Mesenchymal stem cell (in vitro differentiated cells and primary cell): ENCODE measurements around the gene RAB4B.

Experiments
- DNase-seq: peaks from one replicate; pipeline ENCODE4 v3.0.0-alpha.2; 2013
- H2AFZ ChIP-seq: one replicate; pipeline ENCODE4 v1.6.1; 2013; ENCODE audit warnings: low read depth, mild to moderate bottlenecking, control low read depth, inconsistent platforms, low read length, moderate library complexity
- H2AK5ac ChIP-seq: 2 replicates; pipeline ENCODE4 v1.6.1; 2013; ENCODE audit warnings: low read length, moderate library complexity, mild to moderate bottlenecking, inconsistent platforms; ENCODE audit not compliant: severe bottlenecking
- H2BK120ac ChIP-seq: one replicate; pipeline ENCODE4 v1.6.1; 2013; ENCODE audit warnings: low read depth, mild to moderate bottlenecking, inconsistent platforms, low read length, moderate library complexity
- H2BK12ac ChIP-seq, 2 experiments: one replicate each; pipeline ENCODE4 v1.6.1; 2013; ENCODE audit warnings: inconsistent platforms in 2 of 2, low read length in 2 of 2, mild to moderate bottlenecking in 2 of 2, moderate library complexity in 2 of 2, control low read depth in 1 of 2
- H2BK15ac ChIP-seq: one replicate; pipeline ENCODE4 v1.6.1; 2013; ENCODE audit warnings: mild to moderate bottlenecking, low read depth, inconsistent platforms; ENCODE audit not compliant: poor library complexity, severe bottlenecking
- H2BK5ac ChIP-seq: 2 replicates; pipeline ENCODE4 v1.6.1; 2013; ENCODE audit warnings: low read depth, mild to moderate bottlenecking, low read length, control low read depth, inconsistent platforms; ENCODE audit not compliant: poor library complexity, severe bottlenecking
- H3K14ac ChIP-seq, 2 experiments: one replicate each; pipeline ENCODE4 v1.6.1; 2013; ENCODE audit warnings: inconsistent platforms in 2 of 2, low read length in 2 of 2, control low read depth in 1 of 2, mild to moderate bottlenecking in 1 of 2, moderate library complexity in 1 of 2
- H3K18ac ChIP-seq, 2 experiments: one replicate each; pipeline ENCODE4 v1.6.1; 2013; ENCODE audit warnings: inconsistent platforms in 2 of 2, low read length in 2 of 2, control low read depth in 1 of 2, low read depth in 1 of 2, mild to moderate bottlenecking in 1 of 2
- H3K23ac ChIP-seq, 2 experiments: one replicate each; pipeline ENCODE4 v1.6.1; 2013; ENCODE audit warnings: inconsistent platforms in 2 of 2, low read length in 2 of 2, mild to moderate bottlenecking in 2 of 2, moderate library complexity in 2 of 2, control low read depth in 1 of 2
- H3K27ac ChIP-seq: 2 replicates; pipeline ENCODE4 v1.5.1; 2013; ENCODE audit warnings: mild to moderate bottlenecking, moderate library complexity, low read length, control low read depth, inconsistent platforms; ENCODE audit not compliant: poor library complexity, severe bottlenecking
- H3K27me3 ChIP-seq, 2 experiments: 2 replicates each; pipeline versions ENCODE4 v1.6.1 to v1.7.0; 2013; ENCODE audit warnings: low read length in 2 of 2, mild to moderate bottlenecking in 2 of 2, moderate library complexity in 2 of 2, control low read depth in 1 of 2, inconsistent platforms in 1 of 2; ENCODE audit not compliant: control insufficient read depth in 1 of 2, insufficient read depth in 1 of 2
- H3K36me3 ChIP-seq, 2 experiments: 2 replicates each; pipeline versions ENCODE4 v1.6.1 to v1.7.0; 2013; ENCODE audit warnings: low read length in 2 of 2, control low read depth in 1 of 2, inconsistent platforms in 1 of 2, low read depth in 1 of 2, mild to moderate bottlenecking in 1 of 2; ENCODE audit not compliant: insufficient read depth in 2 of 2, control insufficient read depth in 1 of 2
- H3K4ac ChIP-seq, 2 experiments: one replicate each; pipeline ENCODE4 v1.6.1; 2013; ENCODE audit warnings: inconsistent platforms in 2 of 2, low read length in 2 of 2, mild to moderate bottlenecking in 2 of 2, moderate library complexity in 2 of 2, control low read depth in 1 of 2, low read depth in 1 of 2
- H3K4me1 ChIP-seq: 2 replicates; pipeline ENCODE4 v1.6.1; 2013; ENCODE audit warnings: low read depth, low read length, control low read depth; ENCODE audit not compliant: control insufficient read depth, insufficient read depth
- H3K4me2 ChIP-seq: 2 replicates; pipeline ENCODE4 v1.6.1; 2013; ENCODE audit warnings: low read length, mild to moderate bottlenecking, inconsistent platforms; ENCODE audit not compliant: poor library complexity, severe bottlenecking
- H3K4me3 ChIP-seq, 2 experiments: 2 replicates each; pipeline versions ENCODE4 v1.5.1 to v1.7.0; 2013; ENCODE audit warnings: low read length in 2 of 2, mild to moderate bottlenecking in 2 of 2, control low read depth in 1 of 2, low read depth in 1 of 2; ENCODE audit not compliant: insufficient read depth in 1 of 2
- H3K79me1 ChIP-seq: replicated peaks from 2 replicates; pipeline ENCODE4 v1.6.1; 2013; ENCODE audit warnings: mild to moderate bottlenecking, control low read depth, low read length, inconsistent platforms; ENCODE audit not compliant: poor library complexity, severe bottlenecking
- H3K9ac ChIP-seq: 2 replicates; pipeline ENCODE4 v1.7.0; 2013; ENCODE audit warnings: mild to moderate bottlenecking, low read length, moderate library complexity
- H3K9me3 ChIP-seq: 2 replicates; pipeline ENCODE4 v1.7.0; 2013; ENCODE audit warnings: mild to moderate bottlenecking, low read length; ENCODE audit not compliant: control insufficient read depth
- H4K8ac ChIP-seq: one replicate; pipeline ENCODE4 v1.6.1; 2013; ENCODE audit warnings: inconsistent platforms, mild to moderate bottlenecking, low read length, moderate library complexity
- H4K91ac ChIP-seq: one replicate; pipeline ENCODE4 v1.6.1; 2013; ENCODE audit warnings: mild to moderate bottlenecking, low read length, inconsistent platforms
- WGBS: methylation state at CpG from one replicate; pipeline ENCODE4 v1.1.7; 2013; ENCODE audit warnings: mixed read lengths; 5-methylcytosine and 5-hydroxymethylcytosine counted together

The RAB4B gene

GRCh38 chr19:40756502-40757110 lies 21.4 kb upstream of the RAB4B start:
- Histone ChIP-seq H3K14ac (peak overlapping the region in 1 of 2 experiments; percentile 77), H3K4me1 (peaks cover 27% of the 10 kb centered on the region), H2BK15ac (no peak overlapping the region), H2BK12ac (no peak overlapping the region), H4K8ac (no peak overlapping the region), H3K4me2 (no peak overlapping the region), H2AK5ac (peak overlapping the region; percentile 40), H3K4me3 (no peak overlapping the region), H3K79me1 (peaks cover 17% of the 10 kb centered on the region), H3K27ac (no peak overlapping the region), H3K18ac (no peak overlapping the region), H2BK5ac (no peak overlapping the region), H3K9me3 (no peaks in the 10 kb centered on the region), H3K9ac (no peak overlapping the region), H2BK120ac (no peak overlapping the region), H3K27me3 (no peaks in the 10 kb centered on the region), H2AFZ (no peak overlapping the region), H3K36me3 (peaks cover 56 to 62% of the 10 kb centered on the region in 2 experiments), H3K4ac (no peak overlapping the region), H3K23ac (peak overlapping the region in 1 of 2 experiments; percentile 57), H4K91ac (no peak overlapping the region)
- 99% methylated on average over 10 of the region's 11 CpGs for WGBS
- no peak for DNase-seq

- H3K14ac ChIP-seq, result no peak overlapping the region
- H4K91ac ChIP-seq, result no peak overlapping the region
- H3K4ac ChIP-seq, result no peak overlapping the region
- H2BK15ac ChIP-seq, result no peak overlapping the region
- no peak overlapping the region for H3K27ac ChIP-seq
- H3K4me1 ChIP-seq, result peaks cover 37% of the 10 kb centered on the region
- H3K4me2 ChIP-seq, result no peak overlapping the region
- no peak overlapping the region for H2AK5ac ChIP-seq
- H2BK12ac ChIP-seq, result no peak overlapping the region
- H3K4me3 ChIP-seq, result no peak overlapping the region
- H3K23ac ChIP-seq, result no peak overlapping the region
- DNase-seq, result no peak
- peaks cover 75 to 81% of the 10 kb centered on the region in 2 experiments for H3K36me3 ChIP-seq
- no peak overlapping the region for H3K18ac ChIP-seq
- no peak overlapping the region for H2BK120ac ChIP-seq
- no peak overlapping the region for H3K9ac ChIP-seq
- H4K8ac ChIP-seq, result no peak overlapping the region
- no peaks in the 10 kb centered on the region for H3K9me3 ChIP-seq
- H3K79me1 ChIP-seq, result peaks cover 26% of the 10 kb centered on the region
- no peaks in the 10 kb centered on the region for H3K27me3 ChIP-seq
- no peak overlapping the region for H2BK5ac ChIP-seq
- 100% methylated on average over 2 of the region's 3 CpGs for WGBS
- H2AFZ ChIP-seq, result no peak overlapping the region
These were observed 19.6 kb upstream of the RAB4B start for GRCh38 chr19:40758491-40758890.

GRCh38 chr19:40759352-40759751 lies 18.7 kb upstream of the RAB4B start:
- Histone ChIP-seq H3K36me3 (peaks cover 77 to 89% of the 10 kb centered on the region in 2 experiments), H3K79me1 (peaks cover 33% of the 10 kb centered on the region)
- WGBS, result 97% methylated on average over 11 of the region's 13 CpGs

GRCh38 chr19:40762754-40763470 lies 15.1 kb upstream of the RAB4B start:
- DNase-seq, result no peak
- H3K79me1 ChIP-seq, result peaks cover 36% of the 10 kb centered on the region
- peak overlapping the region; percentile 71 for H4K91ac ChIP-seq
- peaks cover 84% of the 10 kb centered on the region in 2 experiments for H3K36me3 ChIP-seq
- no peak overlapping the region for H2AFZ ChIP-seq
- no peak overlapping the region for H2BK12ac ChIP-seq
- H4K8ac ChIP-seq, result no peak overlapping the region
- peak overlapping the region; percentile 1 for H2AK5ac ChIP-seq
- peak overlapping the region; percentile 61 for H3K27ac ChIP-seq
- H2BK5ac ChIP-seq, result no peak overlapping the region
- peaks cover 19% of the 10 kb centered on the region for H3K4me1 ChIP-seq
- 96% methylated on average over 17 of the region's 17 CpGs for WGBS
- H3K18ac ChIP-seq, result no peak overlapping the region
- H3K4ac ChIP-seq, result no peak overlapping the region
- H2BK15ac ChIP-seq, result peak overlapping the region; percentile 65
- H3K9ac ChIP-seq, result no peak overlapping the region
- H3K14ac ChIP-seq, result no peak overlapping the region
- H3K23ac ChIP-seq, result no peak overlapping the region
- H3K4me3 ChIP-seq, result no peak overlapping the region
- no peak overlapping the region for H2BK120ac ChIP-seq
- H3K27me3 ChIP-seq, result no peaks in the 10 kb centered on the region
- no peaks in the 10 kb centered on the region for H3K9me3 ChIP-seq
- H3K4me2 ChIP-seq, result no peak overlapping the region

More at GRCh38 chr19:40759352-40759751, 18.7 kb upstream of the RAB4B start:
- DNase-seq, result no peak
- Histone ChIP-seq H2BK15ac (no peak overlapping the region), H3K9ac (no peak overlapping the region), H3K4me1 (peaks cover 36% of the 10 kb centered on the region), H2BK12ac (no peak overlapping the region), H3K14ac (no peak overlapping the region), H2AFZ (no peak overlapping the region), H4K8ac (no peak overlapping the region), H2BK120ac (no peak overlapping the region), H3K23ac (peak overlapping the region in 1 of 2 experiments; percentile 83), H3K18ac (no peak overlapping the region), H3K4me2 (no peak overlapping the region), H2AK5ac (no peak overlapping the region), H3K4me3 (no peak overlapping the region), H4K91ac (no peak overlapping the region), H3K9me3 (no peaks in the 10 kb centered on the region), H3K27ac (no peak overlapping the region), H2BK5ac (no peak overlapping the region), H3K4ac (no peak overlapping the region), H3K27me3 (no peaks in the 10 kb centered on the region)
